Vagina (tissue), 2 donors: Measurements from ENCODE around the gene PLD2.

ENCODE experiments used
- POLR2A ChIP-seq, 2 donors: fragments of 450-650 bp; IDR thresholded peaks; one replicate each; pipeline ENCODE4 v1.6.1; 2017; ENCODE audit warnings: antibody characterized with exemption in 2 of 2, mild to moderate bottlenecking in 2 of 2, moderate library complexity in 2 of 2
- POLR2AphosphoS5 ChIP-seq, 2 donors: sonication (generic); formaldehyde crosslinking; IDR thresholded peaks; one replicate each; pipeline ENCODE4 v1.9.0; 2017; ENCODE audit warnings: antibody characterized with exemption in 2 of 2, mild to moderate bottlenecking in 2 of 2, low read depth in 1 of 2; ENCODE audit not compliant: insufficient read depth in 1 of 2
- TF ChIP-seq, protein P1 (sequence below), 3 experiments: fragments of 450-650 bp in 2 of 3; fragments of 200-600 bp in 1 of 3; sonication (generic) in 1 of 3; IDR thresholded peaks; one replicate each; pipeline ENCODE4 v1.5.1; 2017 to 2019; ENCODE audit warnings: antibody characterized with exemption in 3 of 3, mild to moderate bottlenecking in 2 of 3, moderate library complexity in 2 of 3

DNA sequence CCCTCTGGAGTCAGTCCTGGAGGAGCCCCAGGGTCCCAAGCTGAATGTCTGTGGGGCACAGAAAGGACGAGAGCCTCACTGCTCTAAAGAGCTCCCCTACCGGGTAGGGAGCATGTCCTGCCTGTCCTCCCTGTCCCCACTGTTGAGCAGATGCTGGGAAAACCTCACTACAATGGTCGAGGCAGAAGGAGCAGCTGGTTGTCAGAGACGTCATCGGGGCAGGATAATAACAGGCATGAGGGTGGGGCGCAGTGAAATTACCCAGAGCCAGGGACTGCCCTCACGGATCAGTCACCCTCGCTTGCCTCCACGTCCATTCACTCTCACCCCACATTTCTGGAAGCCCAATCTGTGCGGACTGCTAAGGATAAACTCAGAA, 34.7 kb upstream of the PLD2 start:
- TF ChIP-seq, protein P1, sequence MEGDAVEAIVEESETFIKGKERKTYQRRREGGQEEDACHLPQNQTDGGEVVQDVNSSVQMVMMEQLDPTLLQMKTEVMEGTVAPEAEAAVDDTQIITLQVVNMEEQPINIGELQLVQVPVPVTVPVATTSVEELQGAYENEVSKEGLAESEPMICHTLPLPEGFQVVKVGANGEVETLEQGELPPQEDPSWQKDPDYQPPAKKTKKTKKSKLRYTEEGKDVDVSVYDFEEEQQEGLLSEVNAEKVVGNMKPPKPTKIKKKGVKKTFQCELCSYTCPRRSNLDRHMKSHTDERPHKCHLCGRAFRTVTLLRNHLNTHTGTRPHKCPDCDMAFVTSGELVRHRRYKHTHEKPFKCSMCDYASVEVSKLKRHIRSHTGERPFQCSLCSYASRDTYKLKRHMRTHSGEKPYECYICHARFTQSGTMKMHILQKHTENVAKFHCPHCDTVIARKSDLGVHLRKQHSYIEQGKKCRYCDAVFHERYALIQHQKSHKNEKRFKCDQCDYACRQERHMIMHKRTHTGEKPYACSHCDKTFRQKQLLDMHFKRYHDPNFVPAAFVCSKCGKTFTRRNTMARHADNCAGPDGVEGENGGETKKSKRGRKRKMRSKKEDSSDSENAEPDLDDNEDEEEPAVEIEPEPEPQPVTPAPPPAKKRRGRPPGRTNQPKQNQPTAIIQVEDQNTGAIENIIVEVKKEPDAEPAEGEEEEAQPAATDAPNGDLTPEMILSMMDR (IDR thresholded peaks at IDR 0.05), result no peak
- TF ChIP-seq POLR2A (IDR thresholded peaks at IDR 0.05), result no peak
- no peak for TF ChIP-seq POLR2AphosphoS5 (IDR thresholded peaks at IDR 0.05; ENCODE audit: insufficient read depth in 1 of 2, low read depth in 1 of 2)
